HCT116 (cell line): ENCODE data around the gene ACBD6. TPM values are rescaled to one million over a fixed set of nuclear protein-coding genes. Genes with fewer than 3 reads are reported as not detected.

Experiments used
- ATAC-seq: fragments of 200-7000 bp; cut with Tn5 transposase; 2 replicates; pipeline ENCODE4 v1.9.1; 2020; ENCODE audit warnings: mild to moderate bottlenecking, moderate library complexity
- BruUV-seq: library from RNA; stranded (reverse); fragments of 400-500 nt; replicated peaks from 2 replicates; lab custom pipeline; 2021; lab: Mats Ljungman, UMichigan
- CTCF ChIA-PET: fragments of 300-600 bp; sonication (Branson Sonifier 250); formaldehyde crosslinking; loops from one replicate; lab custom pipeline; 2021; ENCODE audit warnings: antibody characterized with exemption; lab: Charles Lee
- POLR2A ChIA-PET: fragments of 300-600, 350-600 bp; sonication (Branson Sonifier 250); formaldehyde crosslinking; loops from one replicate; lab custom pipeline; 2021; ENCODE audit warnings: antibody characterized with exemption; lab: Charles Lee
- RAD21 ChIA-PET, 2 experiments: fragments of 300-600 bp; sonication (Branson Sonifier 250); formaldehyde crosslinking; loops; one replicate each; lab custom pipeline; 2023; ENCODE audit warnings: low total read pairs in 2 of 2; ENCODE audit not compliant: uncharacterized antibody in 2 of 2, unreplicated experiment in 2 of 2, low non-redundant PET in 1 of 2; lab: Charles Lee
- DNase-seq: peaks from one replicate; pipeline ENCODE4 v3.0.0-alpha.2; 2010; ENCODE audit warnings: low read depth, low spot score
- H2AFZ ChIP-seq: fragments of 200-600 bp; shearing (Covaris generic), sonication (generic); 2 replicates; pipeline ENCODE4 v1.6.1; 2017; ENCODE audit warnings: low read depth, mixed run types, mixed read lengths, antibody characterized with exemption, low read length; ENCODE audit not compliant: poor library complexity, severe bottlenecking
- H3K27ac ChIP-seq: 2 replicates; pipeline ENCODE4 v1.5.1; 2012; ENCODE audit warnings: low read depth, low read length
- H3K27me3 ChIP-seq: fragments of 200-600 bp; sonication (generic); 2 replicates; pipeline ENCODE4 v1.6.1; 2016; ENCODE audit warnings: mixed run types, low read length, mixed read lengths; ENCODE audit not compliant: insufficient read depth
- H3K36me3 ChIP-seq, 2 experiments: fragments of 200-500 bp in 1 of 2; fragments of 200-600 bp in 1 of 2; sonication (Bioruptor generic) in 1 of 2; sonication (generic) in 1 of 2; 2 replicates each; pipeline versions ENCODE4 v1.5.1 to v1.6.1; 2014 to 2016; ENCODE audit warnings: low read length in 2 of 2, inconsistent platforms in 1 of 2, mixed read lengths in 1 of 2, mixed run types in 1 of 2; ENCODE audit not compliant: insufficient read depth in 2 of 2, control insufficient read depth in 1 of 2
- H3K4me1 ChIP-seq, 2 experiments: fragments of 200-600 bp in 1 of 2; sonication (generic) in 1 of 2; 2 replicates each; pipeline versions ENCODE4 v1.5.1 to v1.6.1; 2012 to 2017; ENCODE audit warnings: low read length in 2 of 2, inconsistent platforms in 1 of 2, mild to moderate bottlenecking in 1 of 2, mixed read lengths in 1 of 2, mixed run types in 1 of 2, moderate library complexity in 1 of 2; ENCODE audit not compliant: insufficient read depth in 2 of 2, control insufficient read depth in 1 of 2
- H3K4me2 ChIP-seq: fragments of 200-600 bp; sonication (generic); 2 replicates; pipeline ENCODE4 v1.6.1; 2017; ENCODE audit warnings: mixed run types, low read length, mixed read lengths
- H3K4me3 ChIP-seq, 2 experiments: fragments of 200-600 bp in 1 of 2; sonication (generic) in 1 of 2; replicated peaks in 1 of 2; 2 replicates each; pipeline ENCODE4 v1.5.1; 2011 to 2016; ENCODE audit warnings: low read length in 2 of 2, control low read depth in 1 of 2, low read depth in 1 of 2, mild to moderate bottlenecking in 1 of 2, mixed read lengths in 1 of 2, mixed run types in 1 of 2
- H3K79me2 ChIP-seq: fragments of 200-600 bp; sonication (generic); 2 replicates; pipeline ENCODE4 v1.6.1; 2017; ENCODE audit warnings: mild to moderate bottlenecking, mixed run types, low read length, moderate library complexity, mixed read lengths; ENCODE audit not compliant: insufficient read depth
- H3K9ac ChIP-seq: fragments of 200-600 bp; sonication (generic); 2 replicates; pipeline ENCODE4 v1.6.1; 2016; ENCODE audit warnings: low read length, mixed read lengths
- H3K9me2 ChIP-seq: fragments of 200-600 bp; sonication (generic), shearing (Covaris generic); 2 replicates; pipeline ENCODE4 v1.6.1; 2017; ENCODE audit warnings: mixed run types, mild to moderate bottlenecking, moderate library complexity; ENCODE audit not compliant: insufficient read depth
- H3K9me3 ChIP-seq, 2 experiments: fragments of 200-500 bp in 1 of 2; fragments of 200-600 bp in 1 of 2; sonication (Bioruptor generic) in 1 of 2; sonication (generic) in 1 of 2; 2 replicates each; pipeline ENCODE4 v1.6.1; 2014 to 2017; ENCODE audit warnings: low read length in 2 of 2, mixed read lengths in 2 of 2, inconsistent platforms in 1 of 2, low read depth in 1 of 2, mild to moderate bottlenecking in 1 of 2, mixed run types in 1 of 2, moderate library complexity in 1 of 2; ENCODE audit not compliant: control insufficient read depth in 1 of 2, insufficient read depth in 1 of 2
- H4K20me1 ChIP-seq: fragments of 200-600 bp; sonication (generic), shearing (Covaris generic); 2 replicates; pipeline ENCODE4 v1.6.1; 2017; ENCODE audit warnings: mixed run types, mild to moderate bottlenecking, moderate library complexity; ENCODE audit not compliant: insufficient read depth
- CEBPB ChIP-seq: IDR thresholded peaks from 2 replicates; pipeline ENCODE4 v1.6.1; 2012; ENCODE audit warnings: low read depth
- EGR1 ChIP-seq: IDR thresholded peaks from 2 replicates; pipeline ENCODE4 v1.6.1; 2012; ENCODE audit warnings: low read depth
- ELF1 ChIP-seq: IDR thresholded peaks from 2 replicates; pipeline ENCODE4 v1.6.1; 2012; ENCODE audit warnings: low read depth, borderline replicate concordance
- EZH2 ChIP-seq: fragments of 200-600 bp; sonication (generic); IDR thresholded peaks from 2 replicates; pipeline ENCODE4 v1.6.1; 2017; ENCODE audit warnings: antibody characterized with exemption, mixed run types
- EZH2phosphoT487 ChIP-seq: fragments of 200-600 bp; IDR thresholded peaks from 2 replicates; pipeline ENCODE4 v1.6.1; 2018; ENCODE audit warnings: antibody characterized with exemption, borderline replicate concordance
- FOSL1 ChIP-seq: IDR thresholded peaks from 2 replicates; pipeline ENCODE4 v1.6.1; 2012; ENCODE audit warnings: low read depth
- MAX ChIP-seq: IDR thresholded peaks from 2 replicates; pipeline ENCODE4 v1.6.1; 2012
- POLR2A ChIP-seq: IDR thresholded peaks from 2 replicates; pipeline ENCODE4 v1.7.0; 2011; ENCODE audit warnings: borderline replicate concordance; ENCODE audit not compliant: insufficient read depth, insufficient read length; ENCODE audit errors: extremely low read depth
- POLR2AphosphoS5 ChIP-seq: IDR thresholded peaks from 2 replicates; pipeline ENCODE4 v1.6.1; 2011; ENCODE audit warnings: mild to moderate bottlenecking, low read depth, low read length, moderate library complexity
- SIN3A ChIP-seq: IDR thresholded peaks from 2 replicates; pipeline ENCODE4 v1.6.1; 2012; ENCODE audit warnings: low read depth
- SP1 ChIP-seq: IDR thresholded peaks from 2 replicates; pipeline ENCODE4 v1.6.1; 2012; ENCODE audit warnings: low read depth
- SRF ChIP-seq: IDR thresholded peaks from 2 replicates; pipeline ENCODE4 v1.6.1; 2012; ENCODE audit warnings: low read depth
- TCF7L2 ChIP-seq: IDR thresholded peaks from 2 replicates; pipeline ENCODE4 v1.7.0; 2011; ENCODE audit warnings: borderline replicate concordance, inconsistent platforms; ENCODE audit not compliant: insufficient read depth, insufficient read length; ENCODE audit errors: extremely low read depth
- YY1 ChIP-seq: IDR thresholded peaks from 2 replicates; pipeline ENCODE4 v1.6.1; 2011; ENCODE audit warnings: low read length, low read depth, moderate library complexity, mild to moderate bottlenecking; ENCODE audit not compliant: insufficient replicate concordance; ENCODE audit errors: extremely low read depth
- ZFX ChIP-seq: fragments of 450-650 bp; IDR thresholded peaks from 2 replicates; pipeline ENCODE4 v1.6.1; 2017
- ZNF274 ChIP-seq: fragments of 200-500 bp; sonication (Bioruptor generic); IDR thresholded peaks from 2 replicates; pipeline ENCODE4 v1.6.1; 2014; ENCODE audit warnings: mild to moderate bottlenecking, low read depth, low read length, inconsistent platforms
- intact Hi-C: fragments of 100-400 bp; cut with micrococcal nuclease; formaldehyde crosslinking; loops from 2 replicates; pipeline ENCODE4 v1.10.0; 2022
- total RNA-seq: library from RNA; stranded (reverse); gene quantifications from one replicate; pipeline ENCODE4 v1.2.1, GENCODE V29; 2021; ENCODE audit not compliant: unreplicated experiment
- TF ChIP-seq, protein P1 (sequence below), 3 experiments: fragments of 200-600 bp in 1 of 3; sonication (generic) in 1 of 3; IDR thresholded peaks in 2 of 3; conservative IDR thresholded peaks in 1 of 3; 2 replicates each; pipeline ENCODE4 v1.5.1; 2012 to 2017; ENCODE audit warnings: low read depth in 2 of 3, low read length in 2 of 3, antibody characterized with exemption in 1 of 3, borderline replicate concordance in 1 of 3, control low read depth in 1 of 3, mild to moderate bottlenecking in 1 of 3, mixed read lengths in 1 of 3, mixed run types in 1 of 3, moderate library complexity in 1 of 3; ENCODE audit not compliant: insufficient read depth in 1 of 3
- TF ChIP-seq, protein P2 (sequence below): IDR thresholded peaks from 2 replicates; pipeline ENCODE4 v1.6.1; 2012; ENCODE audit warnings: low read depth
- TF ChIP-seq, protein P3 (sequence below): IDR thresholded peaks from 2 replicates; pipeline ENCODE4 v1.6.1; 2012
- TF ChIP-seq, protein P4 (sequence below): IDR thresholded peaks from 2 replicates; pipeline ENCODE4 v1.6.1; 2011; ENCODE audit warnings: mild to moderate bottlenecking, low read length, moderate library complexity; ENCODE audit not compliant: insufficient replicate concordance; ENCODE audit errors: extremely low read depth

Gene ACBD6
- total RNA-seq, 1 experiment from 2014 or later = 43.2 TPM

- Histone ChIP-seq H3K9me2 (no peaks in the 10 kb centered on the region), H3K36me3 (no peaks in the 10 kb centered on the region; a peak in 1 of 4 replicates), H3K4me2 (no peak overlapping the region), H3K4me1 (no peaks in the 10 kb centered on the region), H3K4me3 (no peak overlapping the region), H3K27ac (no peak overlapping the region), H3K27me3 (no peaks in the 10 kb centered on the region), H3K79me2 (peaks cover 25% of the 10 kb centered on the region), H4K20me1 (no peaks in the 10 kb centered on the region), H3K9me3 (peaks cover 6% of the 10 kb centered on the region in 2 experiments; a peak in 2 of 4 replicates), H3K9ac (no peak overlapping the region), H2AFZ (no peak overlapping the region)
- no TSS peak for BruUV-seq
- TF ChIP-seq YY1 (no peak), TCF7L2 (no peak), EZH2phosphoT487 (no peak), ELF1 (no peak), FOSL1 (no peak), SRF (no peak), SP1 (no peak), CEBPB (no peak), EGR1 (no peak), EZH2 (no peak), POLR2AphosphoS5 (no peak), ZNF274 (no peak), MAX (no peak), POLR2A (no peak), SIN3A (no peak), ZFX (no peak)
- TF ChIP-seq, protein P1, sequence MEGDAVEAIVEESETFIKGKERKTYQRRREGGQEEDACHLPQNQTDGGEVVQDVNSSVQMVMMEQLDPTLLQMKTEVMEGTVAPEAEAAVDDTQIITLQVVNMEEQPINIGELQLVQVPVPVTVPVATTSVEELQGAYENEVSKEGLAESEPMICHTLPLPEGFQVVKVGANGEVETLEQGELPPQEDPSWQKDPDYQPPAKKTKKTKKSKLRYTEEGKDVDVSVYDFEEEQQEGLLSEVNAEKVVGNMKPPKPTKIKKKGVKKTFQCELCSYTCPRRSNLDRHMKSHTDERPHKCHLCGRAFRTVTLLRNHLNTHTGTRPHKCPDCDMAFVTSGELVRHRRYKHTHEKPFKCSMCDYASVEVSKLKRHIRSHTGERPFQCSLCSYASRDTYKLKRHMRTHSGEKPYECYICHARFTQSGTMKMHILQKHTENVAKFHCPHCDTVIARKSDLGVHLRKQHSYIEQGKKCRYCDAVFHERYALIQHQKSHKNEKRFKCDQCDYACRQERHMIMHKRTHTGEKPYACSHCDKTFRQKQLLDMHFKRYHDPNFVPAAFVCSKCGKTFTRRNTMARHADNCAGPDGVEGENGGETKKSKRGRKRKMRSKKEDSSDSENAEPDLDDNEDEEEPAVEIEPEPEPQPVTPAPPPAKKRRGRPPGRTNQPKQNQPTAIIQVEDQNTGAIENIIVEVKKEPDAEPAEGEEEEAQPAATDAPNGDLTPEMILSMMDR (IDR thresholded peaks at IDR 0.05 in 2 of 3, conservative IDR thresholded peaks at IDR 0.05 in 1 of 3; ENCODE audit: borderline replicate concordance in 1 of 3, insufficient read depth in 1 of 3, low read depth in 2 of 3, low read length in 2 of 3) = no peak
- TF ChIP-seq, protein P2, sequence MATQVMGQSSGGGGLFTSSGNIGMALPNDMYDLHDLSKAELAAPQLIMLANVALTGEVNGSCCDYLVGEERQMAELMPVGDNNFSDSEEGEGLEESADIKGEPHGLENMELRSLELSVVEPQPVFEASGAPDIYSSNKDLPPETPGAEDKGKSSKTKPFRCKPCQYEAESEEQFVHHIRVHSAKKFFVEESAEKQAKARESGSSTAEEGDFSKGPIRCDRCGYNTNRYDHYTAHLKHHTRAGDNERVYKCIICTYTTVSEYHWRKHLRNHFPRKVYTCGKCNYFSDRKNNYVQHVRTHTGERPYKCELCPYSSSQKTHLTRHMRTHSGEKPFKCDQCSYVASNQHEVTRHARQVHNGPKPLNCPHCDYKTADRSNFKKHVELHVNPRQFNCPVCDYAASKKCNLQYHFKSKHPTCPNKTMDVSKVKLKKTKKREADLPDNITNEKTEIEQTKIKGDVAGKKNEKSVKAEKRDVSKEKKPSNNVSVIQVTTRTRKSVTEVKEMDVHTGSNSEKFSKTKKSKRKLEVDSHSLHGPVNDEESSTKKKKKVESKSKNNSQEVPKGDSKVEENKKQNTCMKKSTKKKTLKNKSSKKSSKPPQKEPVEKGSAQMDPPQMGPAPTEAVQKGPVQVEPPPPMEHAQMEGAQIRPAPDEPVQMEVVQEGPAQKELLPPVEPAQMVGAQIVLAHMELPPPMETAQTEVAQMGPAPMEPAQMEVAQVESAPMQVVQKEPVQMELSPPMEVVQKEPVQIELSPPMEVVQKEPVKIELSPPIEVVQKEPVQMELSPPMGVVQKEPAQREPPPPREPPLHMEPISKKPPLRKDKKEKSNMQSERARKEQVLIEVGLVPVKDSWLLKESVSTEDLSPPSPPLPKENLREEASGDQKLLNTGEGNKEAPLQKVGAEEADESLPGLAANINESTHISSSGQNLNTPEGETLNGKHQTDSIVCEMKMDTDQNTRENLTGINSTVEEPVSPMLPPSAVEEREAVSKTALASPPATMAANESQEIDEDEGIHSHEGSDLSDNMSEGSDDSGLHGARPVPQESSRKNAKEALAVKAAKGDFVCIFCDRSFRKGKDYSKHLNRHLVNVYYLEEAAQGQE = no peak
- TF ChIP-seq, protein P3, sequence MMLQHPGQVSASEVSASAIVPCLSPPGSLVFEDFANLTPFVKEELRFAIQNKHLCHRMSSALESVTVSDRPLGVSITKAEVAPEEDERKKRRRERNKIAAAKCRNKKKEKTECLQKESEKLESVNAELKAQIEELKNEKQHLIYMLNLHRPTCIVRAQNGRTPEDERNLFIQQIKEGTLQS = no peak
- TF ChIP-seq, protein P4, sequence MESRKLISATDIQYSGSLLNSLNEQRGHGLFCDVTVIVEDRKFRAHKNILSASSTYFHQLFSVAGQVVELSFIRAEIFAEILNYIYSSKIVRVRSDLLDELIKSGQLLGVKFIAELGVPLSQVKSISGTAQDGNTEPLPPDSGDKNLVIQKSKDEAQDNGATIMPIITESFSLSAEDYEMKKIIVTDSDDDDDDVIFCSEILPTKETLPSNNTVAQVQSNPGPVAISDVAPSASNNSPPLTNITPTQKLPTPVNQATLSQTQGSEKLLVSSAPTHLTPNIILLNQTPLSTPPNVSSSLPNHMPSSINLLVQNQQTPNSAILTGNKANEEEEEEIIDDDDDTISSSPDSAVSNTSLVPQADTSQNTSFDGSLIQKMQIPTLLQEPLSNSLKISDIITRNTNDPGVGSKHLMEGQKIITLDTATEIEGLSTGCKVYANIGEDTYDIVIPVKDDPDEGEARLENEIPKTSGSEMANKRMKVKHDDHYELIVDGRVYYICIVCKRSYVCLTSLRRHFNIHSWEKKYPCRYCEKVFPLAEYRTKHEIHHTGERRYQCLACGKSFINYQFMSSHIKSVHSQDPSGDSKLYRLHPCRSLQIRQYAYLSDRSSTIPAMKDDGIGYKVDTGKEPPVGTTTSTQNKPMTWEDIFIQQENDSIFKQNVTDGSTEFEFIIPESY = no peak
- DNase-seq (no peak), ATAC-seq (no peak)
- RAD21 ChIA-PET = no interaction called here
- CTCF ChIA-PET = no interaction called here
- POLR2A ChIA-PET = no interaction called here
- intact Hi-C loops = no loop called here
Measured at GRCh38 chr1:180387413-180387812, 115.0 kb downstream of the ACBD6 start.
